IMR-90 (cell line): ENCODE data around the gene FAM53B. TPM values are rescaled to one million over a fixed set of nuclear protein-coding genes. Genes with fewer than 3 reads are reported as not detected.

Source experiments
- ATAC-seq: fragments of 200-7000 bp; cut with Tn5 transposase; 2 replicates; pipeline ENCODE4 v1.9.1; 2020; ENCODE audit warnings: low read depth, mild to moderate bottlenecking, moderate library complexity
- BruUV-seq: library from RNA; stranded (reverse); fragments of 400-500 nt; replicated peaks from 2 replicates; lab custom pipeline; 2021; lab: Mats Ljungman, UMichigan
- CTCF ChIA-PET: fragments of 300-600 bp; formaldehyde crosslinking; extraction: SDS; loops from one replicate; lab custom pipeline; 2021; ENCODE audit warnings: antibody characterized with exemption; lab: Yijun Ruan, JAX
- POLR2A ChIA-PET: fragments of 300-600 bp; sonication (Branson Sonifier 250); formaldehyde crosslinking; loops from one replicate; lab custom pipeline; 2022; ENCODE audit warnings: antibody characterized with exemption; ENCODE audit not compliant: unreplicated experiment; lab: Charles Lee
- DNase-seq: peaks from one replicate; pipeline ENCODE4 v3.0.0; 2013
- H2AFZ ChIP-seq: replicated peaks from 2 replicates; pipeline ENCODE3; 2013; ENCODE audit warnings: low read length, mild to moderate bottlenecking; ENCODE audit not compliant: poor library complexity
- H2AK5ac ChIP-seq: 2 replicates; pipeline ENCODE4 v1.6.1; 2013; ENCODE audit warnings: low read depth, low read length, inconsistent platforms
- H2AK9ac ChIP-seq: replicated peaks from 2 replicates; pipeline ENCODE3; 2013; ENCODE audit warnings: mild to moderate bottlenecking, low read depth, low read length, moderate library complexity; ENCODE audit not compliant: poor library complexity
- H2BK120ac ChIP-seq: 2 replicates; pipeline ENCODE4 v1.6.1; 2013; ENCODE audit warnings: low read depth, low read length, inconsistent platforms
- H2BK15ac ChIP-seq: 3 replicates; pipeline ENCODE4 v1.6.1; 2013; ENCODE audit warnings: low read depth, low read length, inconsistent platforms
- H2BK20ac ChIP-seq: 2 replicates; pipeline ENCODE4 v1.6.1; 2013; ENCODE audit warnings: low read depth, mild to moderate bottlenecking, inconsistent platforms, low read length, moderate library complexity
- H2BK5ac ChIP-seq: 2 replicates; pipeline ENCODE4 v1.6.1; 2013; ENCODE audit warnings: mild to moderate bottlenecking, low read depth, low read length, inconsistent platforms; ENCODE audit not compliant: poor library complexity, severe bottlenecking
- H3K14ac ChIP-seq: replicated peaks from 2 replicates; pipeline ENCODE4 v1.6.1; 2013; ENCODE audit warnings: low read depth, low read length, inconsistent platforms
- H3K18ac ChIP-seq: 2 replicates; pipeline ENCODE4 v1.6.1; 2013; ENCODE audit warnings: low read depth, low read length, control low read depth
- H3K23ac ChIP-seq: 2 replicates; pipeline ENCODE4 v1.6.1; 2013; ENCODE audit warnings: low read depth, low read length, inconsistent platforms
- H3K27ac ChIP-seq: 2 replicates; pipeline ENCODE4 v1.5.1; 2013; ENCODE audit warnings: mild to moderate bottlenecking, control low read depth, low read length; ENCODE audit not compliant: insufficient read depth
- H3K27me3 ChIP-seq: 2 replicates; pipeline ENCODE4 v1.6.1; 2013; ENCODE audit warnings: low read length; ENCODE audit not compliant: control insufficient read depth, insufficient read depth
- H3K36me3 ChIP-seq: 2 replicates; pipeline ENCODE4 v1.6.1; 2013; ENCODE audit warnings: low read length, mixed read lengths; ENCODE audit not compliant: control insufficient read depth, insufficient read depth
- H3K4ac ChIP-seq: 2 replicates; pipeline ENCODE4 v1.6.1; 2013; ENCODE audit warnings: low read depth, low read length, inconsistent platforms
- H3K4me1 ChIP-seq: 2 replicates; pipeline ENCODE4 v1.6.1; 2013; ENCODE audit warnings: low read length, mixed read lengths; ENCODE audit not compliant: control insufficient read depth, insufficient read depth
- H3K4me2 ChIP-seq: 2 replicates; pipeline ENCODE4 v1.6.1; 2013; ENCODE audit warnings: low read depth, mild to moderate bottlenecking, control low read depth, low read length, moderate library complexity
- H3K4me3 ChIP-seq: 2 replicates; pipeline ENCODE4 v1.5.1; 2013; ENCODE audit warnings: low read depth, mild to moderate bottlenecking, control low read depth, low read length, moderate library complexity; ENCODE audit not compliant: insufficient read depth
- H3K56ac ChIP-seq: 2 replicates; pipeline ENCODE4 v1.6.1; 2013; ENCODE audit warnings: low read length, inconsistent platforms; ENCODE audit not compliant: insufficient read depth; ENCODE audit errors: extremely low read depth
- H3K79me1 ChIP-seq, 2 experiments: 2 replicates each; pipeline ENCODE4 v1.6.1; 2013; ENCODE audit warnings: low read length in 2 of 2, inconsistent platforms in 1 of 2, low read depth in 1 of 2
- H3K9ac ChIP-seq: 2 replicates; pipeline ENCODE4 v1.6.1; 2013; ENCODE audit warnings: low read depth, low read length, control low read depth
- H3K9me1 ChIP-seq: 2 replicates; pipeline ENCODE4 v1.6.1; 2013; ENCODE audit warnings: low read length, inconsistent platforms; ENCODE audit not compliant: insufficient read depth
- H3K9me3 ChIP-seq: 2 replicates; pipeline ENCODE4 v1.6.1; 2013; ENCODE audit warnings: low read length; ENCODE audit not compliant: control insufficient read depth, insufficient read depth
- H4K20me1 ChIP-seq: 2 replicates; pipeline ENCODE4 v1.6.1; 2013; ENCODE audit warnings: low read length, inconsistent platforms; ENCODE audit not compliant: insufficient read depth
- H4K5ac ChIP-seq: 2 replicates; pipeline ENCODE4 v1.6.1; 2013; ENCODE audit warnings: mild to moderate bottlenecking, low read depth, low read length, control low read depth
- H4K8ac ChIP-seq, 2 experiments: 2 replicates each; pipeline ENCODE4 v1.6.1; 2013; ENCODE audit warnings: low read depth in 2 of 2, low read length in 2 of 2, control low read depth in 1 of 2, inconsistent platforms in 1 of 2
- H4K91ac ChIP-seq: 2 replicates; pipeline ENCODE4 v1.6.1; 2013; ENCODE audit warnings: low read depth, low read length, inconsistent platforms; ENCODE audit not compliant: insufficient read depth
- MAFK ChIP-seq: IDR thresholded peaks from 2 replicates; pipeline ENCODE4 v1.6.1; 2012; ENCODE audit warnings: low read depth, low read length, improper control_type of control experiment
- POLR2A ChIP-seq: IDR thresholded peaks from 2 replicates; pipeline ENCODE4 v1.6.1; 2012; ENCODE audit warnings: mild to moderate bottlenecking, low read depth, low read length
- WGBS, 2 experiments: methylation state at CpG; one replicate each; pipeline versions ENCODE4 v1.1.5 to v1.1.7; 2013; ENCODE audit warnings: missing lambda C conversion rate in 2 of 2; ENCODE audit not compliant: insufficient read length in 1 of 2; ENCODE audit errors: extremely low coverage in 2 of 2; 5-methylcytosine and 5-hydroxymethylcytosine counted together
- dilution Hi-C: fragments of 300-500 bp; cut with HindIII; formaldehyde crosslinking; loops from one replicate; pipeline ENCODE4 v1.14.3; 2018; ENCODE audit warnings: low sequenced_read_pairs; ENCODE audit not compliant: unreplicated experiment
- in situ Hi-C: fragments of 300-500 bp; cut with MboI; formaldehyde crosslinking; loops from 3 replicates; pipeline ENCODE4 v1.14.3; 2019; ENCODE audit warnings: low sequenced_read_pairs, inconsistent platforms, mixed read lengths
- intact Hi-C: fragments of 100-400 bp; cut with micrococcal nuclease; formaldehyde crosslinking; loops from 2 replicates; pipeline ENCODE4 v1.10.0; 2022
- polyA plus RNA-seq, 3 experiments: library from polyadenylated mRNA; depleted of rRNA; stranded (reverse); fragments of >200 nt; gene quantifications; 2 replicates each; pipeline ENCODE4 v1.2.3, GENCODE V29; 2012; ENCODE audit warnings: low replicate concordance in 1 of 3
- total RNA-seq: library from RNA; depleted of rRNA; stranded (reverse); fragments of >200 nt; gene quantifications from 2 replicates; pipeline ENCODE4 v1.2.3, GENCODE V29; 2012

FAM53B gene
- total and polyA plus RNA-seq, 2 of the 4 experiments (the other 2 are of a cell fraction), result 3.8 to 5.7 TPM

DNA sequence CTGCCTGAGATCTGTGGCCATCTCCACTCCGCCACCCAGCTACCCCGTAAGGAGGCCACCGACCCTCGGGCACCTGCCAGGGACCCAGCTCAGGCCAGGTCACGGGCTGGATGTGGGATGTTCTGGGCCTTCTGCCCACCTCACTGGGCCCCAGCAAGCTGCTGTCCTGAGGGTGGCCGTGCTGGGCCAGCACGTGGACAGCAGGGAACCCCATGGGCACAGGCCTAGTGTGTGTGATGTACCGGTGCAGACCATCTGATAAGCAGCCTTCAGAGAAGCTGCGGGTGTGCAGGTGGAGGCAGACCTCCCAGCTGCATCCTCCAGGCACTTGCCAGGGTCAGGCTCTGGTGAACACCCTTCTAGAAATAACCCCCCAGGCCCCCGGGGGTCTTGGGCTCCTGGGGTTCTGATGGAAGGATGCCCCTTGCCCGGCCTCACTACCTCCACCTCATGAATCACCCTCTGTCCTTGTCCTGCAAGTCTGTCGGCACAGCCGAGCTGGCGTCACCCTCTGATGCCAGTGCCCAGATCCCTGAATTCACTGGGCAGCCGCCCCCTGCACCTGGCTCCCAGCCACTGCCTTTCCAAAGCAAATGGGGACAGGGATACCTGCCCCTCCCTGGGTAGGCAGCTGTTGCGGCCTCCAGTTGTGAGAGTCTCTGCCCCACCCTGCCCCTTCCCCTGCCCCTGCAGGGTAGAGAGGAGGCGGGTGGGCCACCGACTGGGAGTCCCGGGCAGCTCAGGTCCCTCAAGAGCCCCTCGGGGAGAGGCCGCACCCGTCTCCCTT is 139.8 kb downstream of the FAM53B start:
- Histone ChIP-seq H2AK5ac (no peak overlapping the region), H4K5ac (no peak overlapping the region), H3K79me1 (no peaks in the 10 kb centered on the region), H3K56ac (no peak overlapping the region), H3K36me3 (no peaks in the 10 kb centered on the region), H3K9me1 (no peaks in the 10 kb centered on the region), H3K4ac (no peak overlapping the region), H2BK5ac (no peak overlapping the region), H3K4me3 (no peak overlapping the region), H3K4me2 (no peak overlapping the region), H2BK120ac (no peak overlapping the region), H2BK15ac (no peak overlapping the region), H2AFZ (no peak overlapping the region), H3K23ac (no peak overlapping the region), H4K91ac (no peak overlapping the region), H3K14ac (no peak overlapping the region), H3K9ac (no peak overlapping the region), H2AK9ac (no peak overlapping the region), H3K18ac (no peak overlapping the region), H4K8ac (no peak overlapping the region), H4K20me1 (no peaks in the 10 kb centered on the region), H3K4me1 (no peaks in the 10 kb centered on the region), H3K27ac (no peak overlapping the region), H3K27me3 (peaks cover 3% of the 10 kb centered on the region; the same call in 1 of the 2 replicates), H2BK20ac (no peak overlapping the region), H3K9me3 (no peaks in the 10 kb centered on the region)
- in situ Hi-C loops (no loop called here), dilution Hi-C loops (no loop called here), intact Hi-C loops (loop anchor here (2.0 kb wide), 1 partner anchor 60 kb away; no protein-coding TSS in a partner anchor)
- no peak for TF ChIP-seq POLR2A
- no peak for TF ChIP-seq MAFK
- DNase-seq (no peak), ATAC-seq (no peak)
- WGBS, 2 experiments, result 80% methylated on average over 12 of the region's 22 CpGs; no CpG with 5 or more reads in 1 of the 2 experiments
- CTCF ChIA-PET, result no interaction called here
- POLR2A ChIA-PET, result no interaction called here
- no TSS peak for BruUV-seq
